Hematopoietic multipotent progenitor cell treated with erythropoietin and hydrocortisone succinate and interleukin-3 and kit ligand, for 17 days (in vitro differentiated cells): Measurements from ENCODE around the gene PROC.

Experiments used
- DNase-seq: peaks from one replicate; pipeline ENCODE4 v3.0.0-alpha.2; 2015; ENCODE audit warnings: low spot score

PROC gene

GRCh38 chr2:127414638-127415592 is 3.3 kb upstream of the PROC start:
- no peak for DNase-seq

DNA sequence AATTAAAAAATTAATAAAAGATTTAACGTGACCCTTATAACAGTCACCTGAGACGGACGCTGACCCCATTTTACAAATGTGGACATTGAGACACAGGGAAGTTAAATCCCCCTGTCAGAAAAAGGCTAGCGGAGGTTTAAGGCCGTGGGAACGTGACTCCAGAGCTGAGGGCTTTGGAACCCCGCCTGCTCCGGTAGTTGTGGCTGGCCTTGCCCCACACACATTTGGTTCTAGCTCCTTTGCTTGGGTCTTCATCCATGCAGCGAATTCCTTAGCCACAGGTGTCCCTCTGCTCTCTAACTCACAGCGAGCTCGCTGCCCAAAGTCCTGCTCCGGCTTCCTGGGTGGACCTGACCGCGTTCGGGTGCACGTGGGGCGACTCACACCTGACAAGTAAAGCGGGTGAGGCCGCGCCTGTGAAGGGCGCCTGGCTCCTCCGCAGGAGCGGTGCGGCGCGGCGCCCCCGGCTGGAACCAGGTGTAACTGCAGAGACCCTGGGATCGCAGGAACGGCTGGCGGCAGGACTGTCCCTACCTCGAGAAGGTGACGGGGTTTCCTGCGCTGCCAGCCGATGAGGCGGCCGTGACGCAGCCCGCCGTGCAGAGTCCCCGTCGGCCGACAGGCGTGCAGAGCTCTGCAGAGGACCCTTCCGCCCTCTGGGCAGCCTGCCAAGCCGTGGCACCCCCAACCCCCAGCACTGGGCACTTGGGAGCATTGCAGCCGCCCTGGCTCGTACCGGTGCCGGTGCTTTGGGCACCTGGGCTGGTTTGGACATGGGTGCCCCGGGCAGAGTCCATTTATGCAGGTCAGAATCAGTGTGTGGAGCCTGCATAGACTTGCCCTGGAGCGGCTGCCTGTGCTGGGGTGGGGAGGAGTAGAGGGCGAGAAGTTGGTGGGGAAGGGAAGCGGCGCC is 2.4 kb upstream of the PROC start:
- DNase-seq, result peak; percentile 68

DNA sequence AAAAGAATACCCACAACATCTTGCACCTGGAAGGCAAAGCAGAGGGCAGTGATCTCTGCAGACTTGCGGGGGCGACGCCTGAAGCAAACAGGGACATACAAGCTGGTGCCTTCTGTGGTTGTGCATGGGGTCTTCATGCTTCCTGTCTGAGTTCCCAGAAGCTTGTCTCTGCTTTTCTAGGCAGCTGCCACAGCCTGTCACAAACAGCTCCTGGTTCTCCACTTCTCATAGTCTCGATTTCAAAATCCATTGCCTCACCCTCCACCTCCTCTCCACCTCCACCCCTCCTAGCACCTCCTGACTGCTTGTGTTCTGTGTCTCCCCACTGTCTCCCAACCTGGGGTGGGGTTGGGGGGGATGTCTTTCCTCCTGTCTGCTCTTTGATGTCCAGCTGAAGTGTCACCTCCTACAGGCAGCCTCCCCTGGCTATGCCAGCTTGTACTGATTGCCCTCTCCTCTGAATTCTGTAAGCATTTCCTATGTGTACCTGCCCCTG is 1.7 kb upstream of the PROC start:
- DNase-seq, result no peak

DNA sequence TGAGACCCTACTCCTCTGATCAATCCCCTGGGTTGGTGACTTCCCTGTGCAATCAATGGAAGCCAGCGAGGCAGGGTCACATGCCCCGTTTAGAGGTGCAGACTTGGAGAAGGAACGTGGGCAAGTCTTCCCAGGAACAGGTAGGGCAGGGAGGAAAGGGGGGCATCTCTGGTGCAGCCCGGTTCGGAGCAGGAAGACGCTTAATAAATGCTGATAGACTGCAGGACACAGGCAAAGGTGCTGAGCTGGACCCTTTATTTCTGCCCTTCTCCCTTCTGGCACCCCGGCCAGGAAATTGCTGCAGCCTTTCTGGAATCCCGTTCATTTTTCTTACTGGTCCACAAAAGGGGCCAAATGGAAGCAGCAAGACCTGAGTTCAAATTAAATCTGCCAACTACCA is 821 bp upstream of the PROC start:
- DNase-seq, result no peak

DNA sequence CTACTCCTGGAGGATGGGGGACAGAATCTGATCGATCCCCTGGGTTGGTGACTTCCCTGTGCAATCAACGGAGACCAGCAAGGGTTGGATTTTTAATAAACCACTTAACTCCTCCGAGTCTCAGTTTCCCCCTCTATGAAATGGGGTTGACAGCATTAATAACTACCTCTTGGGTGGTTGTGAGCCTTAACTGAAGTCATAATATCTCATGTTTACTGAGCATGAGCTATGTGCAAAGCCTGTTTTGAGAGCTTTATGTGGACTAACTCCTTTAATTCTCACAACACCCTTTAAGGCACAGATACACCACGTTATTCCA is 844 bp downstream of the PROC start:
- no peak for DNase-seq

DNA sequence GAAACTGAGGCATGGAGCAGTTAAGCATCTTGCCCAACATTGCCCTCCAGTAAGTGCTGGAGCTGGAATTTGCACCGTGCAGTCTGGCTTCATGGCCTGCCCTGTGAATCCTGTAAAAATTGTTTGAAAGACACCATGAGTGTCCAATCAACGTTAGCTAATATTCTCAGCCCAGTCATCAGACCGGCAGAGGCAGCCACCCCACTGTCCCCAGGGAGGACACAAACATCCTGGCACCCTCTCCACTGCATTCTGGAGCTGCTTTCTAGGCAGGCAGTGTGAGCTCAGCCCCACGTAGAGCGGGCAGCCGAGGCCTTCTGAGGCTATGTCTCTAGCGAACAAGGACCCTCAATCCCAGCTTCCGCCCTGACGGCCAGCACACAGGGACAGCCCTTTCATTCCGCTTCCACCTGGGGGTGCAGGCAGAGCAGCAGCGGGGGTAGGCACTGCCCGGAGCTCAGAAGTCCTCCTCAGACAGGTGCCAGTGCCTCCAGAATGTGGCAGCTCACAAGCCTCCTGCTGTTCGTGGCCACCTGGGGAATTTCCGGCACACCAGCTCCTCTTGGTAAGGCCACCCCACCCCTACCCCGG is 1.3 kb downstream of the PROC start:
- no peak for DNase-seq

DNA sequence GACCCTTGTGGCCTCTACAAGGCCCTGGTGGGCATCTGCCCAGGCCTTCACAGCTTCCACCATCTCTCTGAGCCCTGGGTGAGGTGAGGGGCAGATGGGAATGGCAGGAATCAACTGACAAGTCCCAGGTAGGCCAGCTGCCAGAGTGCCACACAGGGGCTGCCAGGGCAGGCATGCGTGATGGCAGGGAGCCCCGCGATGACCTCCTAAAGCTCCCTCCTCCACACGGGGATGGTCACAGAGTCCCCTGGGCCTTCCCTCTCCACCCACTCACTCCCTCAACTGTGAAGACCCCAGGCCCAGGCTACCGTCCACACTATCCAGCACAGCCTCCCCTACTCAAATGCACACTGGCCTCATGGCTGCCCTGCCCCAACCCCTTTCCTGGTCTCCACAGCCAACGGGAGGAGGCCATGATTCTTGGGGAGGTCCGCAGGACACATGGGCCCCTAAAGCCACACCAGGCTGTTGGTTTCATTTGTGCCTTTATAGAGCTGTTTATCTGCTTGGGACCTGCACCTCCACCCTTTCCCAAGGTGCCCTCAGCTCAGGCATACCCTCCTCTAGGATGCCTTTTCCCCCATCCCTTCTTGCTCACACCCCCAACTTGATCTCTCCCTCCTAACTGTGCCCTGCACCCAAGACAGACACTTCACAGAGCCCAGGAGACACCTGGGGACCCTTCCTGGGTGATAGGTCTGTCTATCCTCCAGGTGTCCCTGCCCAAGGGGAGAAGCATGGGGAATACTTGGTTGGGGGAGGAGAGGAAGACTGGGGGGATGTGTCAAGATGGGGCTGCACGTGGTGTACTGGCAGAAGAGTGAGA is 2.0 kb downstream of the PROC start:
- DNase-seq, result no peak

- no peak for DNase-seq
Observed at GRCh38 chr2:127421116-127421800, 3.0 kb downstream of the PROC start.

DNA sequence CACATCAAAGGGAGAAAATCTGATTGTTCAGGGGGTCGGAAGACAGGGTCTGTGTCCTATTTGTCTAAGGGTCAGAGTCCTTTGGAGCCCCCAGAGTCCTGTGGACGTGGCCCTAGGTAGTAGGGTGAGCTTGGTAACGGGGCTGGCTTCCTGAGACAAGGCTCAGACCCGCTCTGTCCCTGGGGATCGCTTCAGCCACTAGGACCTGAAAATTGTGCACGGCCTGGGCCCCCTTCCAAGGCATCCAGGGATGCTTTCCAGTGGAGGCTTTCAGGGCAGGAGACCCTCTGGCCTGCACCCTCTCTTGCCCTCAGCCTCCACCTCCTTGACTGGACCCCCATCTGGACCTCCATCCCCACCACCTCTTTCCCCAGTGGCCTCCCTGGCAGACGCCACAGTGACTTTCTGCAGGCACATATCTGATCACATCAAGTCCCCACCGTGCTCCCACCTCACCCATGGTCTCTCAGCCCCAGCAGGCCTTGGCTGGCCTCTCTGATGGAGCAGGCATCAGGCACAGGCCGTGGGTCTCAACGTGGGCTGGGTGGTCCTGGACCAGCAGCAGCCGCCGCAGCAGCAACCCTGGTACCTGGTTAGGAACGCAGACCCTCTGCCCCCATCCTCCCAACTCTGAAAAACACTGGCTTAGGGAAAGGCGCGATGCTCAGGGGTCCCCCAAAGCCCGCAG is 3.8 kb downstream of the PROC start:
- DNase-seq, result no peak

- no peak for DNase-seq
Observed at GRCh38 chr2:127422559-127423477, 4.6 kb downstream of the PROC start.

- no peak for DNase-seq
Observed at GRCh38 chr2:127423478-127423843, 5.2 kb downstream of the PROC start.

DNA sequence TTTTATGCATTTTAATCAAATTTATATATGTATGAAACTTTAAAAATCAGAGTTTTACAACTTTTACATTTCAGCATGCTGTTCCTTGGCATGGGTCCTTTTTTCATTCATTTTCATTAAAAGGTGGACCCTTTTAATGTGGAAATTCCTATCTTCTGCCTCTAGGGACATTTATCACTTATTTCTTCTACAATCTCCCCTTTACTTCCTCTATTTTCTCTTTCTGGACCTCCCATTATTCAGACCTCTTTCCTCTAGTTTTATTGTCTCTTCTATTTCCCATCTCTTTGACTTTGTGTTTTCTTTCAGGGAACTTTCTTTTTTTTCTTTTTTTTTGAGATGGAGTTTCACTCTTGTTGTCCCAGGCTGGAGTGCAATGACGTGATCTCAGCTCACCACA is 5.7 kb downstream of the PROC start:
- DNase-seq, result no peak

DNA sequence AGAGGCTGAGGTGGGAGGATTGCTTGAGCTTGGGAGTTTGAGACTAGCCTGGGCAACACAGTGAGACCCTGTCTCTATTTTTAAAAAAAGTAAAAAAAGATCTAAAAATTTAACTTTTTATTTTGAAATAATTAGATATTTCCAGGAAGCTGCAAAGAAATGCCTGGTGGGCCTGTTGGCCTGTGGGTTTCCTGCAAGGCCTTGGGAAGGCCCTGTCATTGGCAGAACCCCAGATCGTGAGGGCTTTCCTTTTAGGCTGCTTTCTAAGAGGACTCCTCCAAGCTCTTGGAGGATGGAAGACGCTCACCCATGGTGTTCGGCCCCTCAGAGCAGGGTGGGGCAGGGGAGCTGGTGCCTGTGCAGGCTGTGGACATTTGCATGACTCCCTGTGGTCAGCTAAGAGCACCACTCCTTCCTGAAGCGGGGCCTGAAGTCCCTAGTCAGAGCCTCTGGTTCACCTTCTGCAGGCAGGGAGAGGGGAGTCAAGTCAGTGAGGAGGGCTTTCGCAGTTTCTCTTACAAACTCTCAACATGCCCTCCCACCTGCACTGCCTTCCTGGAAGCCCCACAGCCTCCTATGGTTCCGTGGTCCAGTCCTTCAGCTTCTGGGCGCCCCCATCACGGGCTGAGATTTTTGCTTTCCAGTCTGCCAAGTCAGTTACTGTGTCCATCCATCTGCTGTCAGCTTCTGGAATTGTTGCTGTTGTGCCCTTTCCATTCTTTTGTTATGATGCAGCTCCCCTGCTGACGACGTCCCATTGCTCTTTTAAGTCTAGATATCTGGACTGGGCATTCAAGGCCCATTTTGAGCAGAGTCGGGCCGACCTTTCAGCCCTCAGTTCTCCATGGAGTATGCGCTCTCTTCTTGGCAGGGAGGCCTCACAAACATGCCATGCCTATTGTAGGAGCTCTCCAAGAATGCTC is 6.6 kb downstream of the PROC start:
- no peak for DNase-seq

GRCh38 chr2:127425540-127426490 is 7.6 kb downstream of the PROC start:
- no peak for DNase-seq

GRCh38 chr2:127426501-127427354 is 8.5 kb downstream of the PROC start:
- no peak for DNase-seq
